SH-SY5Y (cell line): ENCODE measurements around the gene PCYT2.

Experiments used
- GATA2 ChIP-seq: IDR thresholded peaks from 2 replicates; pipeline ENCODE4 v1.6.1; 2011; ENCODE audit warnings: mild to moderate bottlenecking, low read depth, low read length
- GATA3 ChIP-seq: IDR thresholded peaks from 2 replicates; pipeline ENCODE4 v1.6.1; 2011; ENCODE audit warnings: low read depth, mild to moderate bottlenecking, low read length, moderate library complexity

DNA sequence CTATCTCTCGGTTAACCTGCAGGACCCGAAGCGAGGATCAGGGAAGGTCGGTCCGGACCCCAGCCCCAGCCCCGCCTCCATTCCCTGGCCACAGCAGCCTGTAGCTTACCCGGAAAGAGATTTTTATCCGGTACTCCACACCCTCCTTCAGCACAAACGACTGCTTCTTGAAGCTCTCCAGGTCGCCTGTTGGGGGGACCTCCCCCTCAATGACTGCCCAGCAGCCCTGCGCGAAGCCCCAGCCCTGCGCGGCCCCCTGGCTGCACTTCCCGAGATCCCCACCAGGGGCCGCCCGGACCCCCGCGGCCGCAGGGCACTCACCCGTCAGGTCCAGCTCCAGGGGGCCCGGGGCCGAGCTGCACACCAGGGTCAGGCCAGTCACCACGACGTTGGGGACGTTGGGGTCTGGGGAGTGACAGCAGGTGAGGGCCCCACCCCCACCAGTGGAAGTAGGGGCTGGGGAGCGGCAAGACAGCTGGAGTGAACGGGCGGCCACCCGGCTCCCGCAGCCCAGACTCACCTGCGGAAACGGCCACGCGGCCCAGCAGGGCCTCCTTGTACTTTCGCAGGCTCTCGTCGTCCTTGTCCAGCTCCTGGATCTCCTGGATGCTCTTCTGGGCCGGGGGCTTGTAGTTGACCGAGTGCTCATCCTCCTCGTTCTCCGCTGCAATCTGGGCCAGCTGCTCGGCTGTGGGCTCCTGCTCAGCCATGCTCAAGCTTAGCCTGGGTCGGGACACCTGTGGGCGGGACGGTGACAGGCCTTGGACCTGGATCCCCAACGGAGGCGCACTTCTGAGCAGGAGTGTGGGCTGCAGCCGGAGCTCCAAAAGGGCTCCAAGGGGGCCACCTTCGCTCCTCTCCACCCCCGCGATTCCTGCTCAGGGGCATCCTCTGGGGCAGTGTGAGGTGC, 41.7 kb downstream of the PCYT2 start:
- no peak for TF ChIP-seq GATA3
- no peak for TF ChIP-seq GATA2
